HG02943 (cell line): ENCODE results near the gene CROCC2.

Experiments used
- ATAC-seq: cut with Tn5 transposase; IDR thresholded peaks from one replicate; pipeline ENCODE4 v1.9.1; 2021; ENCODE audit warnings: mild to moderate bottlenecking, low read depth, moderate library complexity; ENCODE audit not compliant: unreplicated experiment

Gene CROCC2

DNA sequence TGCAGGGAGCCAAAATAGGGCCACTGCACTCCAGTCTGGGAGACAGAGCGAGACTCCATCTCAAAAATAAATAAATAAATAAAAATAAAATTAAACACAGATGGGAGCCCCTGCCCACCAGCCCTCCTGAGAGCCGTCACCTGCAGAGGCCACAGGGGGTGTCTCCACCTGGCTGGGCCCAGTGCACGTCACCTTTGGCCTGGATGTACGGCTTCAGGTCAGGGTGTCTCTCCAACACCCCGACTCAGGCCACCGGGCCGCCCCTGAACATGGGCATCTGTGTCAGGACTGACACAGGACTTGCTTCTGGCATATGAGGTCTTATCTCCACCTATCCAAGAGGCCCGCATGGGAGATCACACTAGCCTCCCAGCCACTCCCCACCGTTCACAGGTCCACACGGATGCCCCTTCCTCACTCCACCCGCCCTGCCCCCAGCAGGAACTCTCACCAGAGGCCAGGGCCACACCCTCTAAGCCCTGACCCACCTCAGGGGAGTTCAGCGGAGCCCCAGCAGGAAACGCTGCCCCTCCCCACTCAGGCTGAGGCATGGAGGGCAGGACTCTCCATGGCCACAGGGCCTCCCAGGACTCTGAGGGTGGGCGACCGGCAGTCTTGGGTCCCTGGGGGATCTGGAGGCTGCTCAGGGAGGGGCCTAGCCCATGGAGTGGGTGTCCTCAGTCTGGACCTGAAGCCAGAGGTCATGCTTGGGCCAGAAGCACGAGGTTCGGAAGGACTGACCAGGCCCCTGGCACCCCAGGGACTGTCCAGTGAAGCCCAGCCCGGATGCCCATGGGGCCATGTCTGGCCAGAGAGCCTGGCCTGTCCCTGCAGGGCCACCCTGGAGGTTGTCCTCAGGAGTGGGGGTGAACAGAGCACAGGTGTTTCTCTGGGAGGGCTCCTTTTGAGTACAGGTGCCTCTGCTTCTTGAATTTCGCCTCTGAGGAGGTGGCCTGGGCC lies 1.6 kb upstream of the CROCC2 start:
- ATAC-seq: no peak

DNA sequence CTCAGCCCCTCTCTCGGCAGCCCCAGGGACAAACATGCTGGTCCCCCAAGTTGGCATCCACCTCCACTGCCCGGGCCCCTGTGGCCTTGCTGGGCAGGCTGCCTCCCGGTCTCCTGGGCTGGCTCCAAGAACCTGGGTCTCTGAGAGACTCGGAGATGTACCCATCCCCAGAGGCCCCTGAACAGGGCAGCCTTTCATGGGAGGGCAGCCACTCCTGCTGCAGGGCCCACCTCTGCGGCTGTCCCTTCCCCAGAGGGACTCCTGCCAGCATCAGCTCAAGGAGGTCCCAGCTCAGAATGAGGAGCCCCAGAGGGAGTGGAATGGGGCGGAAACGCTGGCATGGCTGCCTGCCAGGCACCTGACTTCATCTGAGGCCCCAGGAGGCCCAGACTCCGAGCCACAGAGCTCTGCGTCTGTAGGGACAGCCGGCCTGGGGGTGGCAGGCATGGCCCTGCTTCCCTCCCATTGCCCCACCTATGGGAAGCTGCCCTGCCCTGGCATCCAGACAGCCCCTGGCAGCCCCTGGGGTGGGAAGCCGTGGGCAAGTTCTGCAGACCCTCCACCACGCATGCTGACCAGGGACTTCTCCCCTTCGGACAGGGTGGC lies 857 bp upstream of the CROCC2 start:
- no peak for ATAC-seq

DNA sequence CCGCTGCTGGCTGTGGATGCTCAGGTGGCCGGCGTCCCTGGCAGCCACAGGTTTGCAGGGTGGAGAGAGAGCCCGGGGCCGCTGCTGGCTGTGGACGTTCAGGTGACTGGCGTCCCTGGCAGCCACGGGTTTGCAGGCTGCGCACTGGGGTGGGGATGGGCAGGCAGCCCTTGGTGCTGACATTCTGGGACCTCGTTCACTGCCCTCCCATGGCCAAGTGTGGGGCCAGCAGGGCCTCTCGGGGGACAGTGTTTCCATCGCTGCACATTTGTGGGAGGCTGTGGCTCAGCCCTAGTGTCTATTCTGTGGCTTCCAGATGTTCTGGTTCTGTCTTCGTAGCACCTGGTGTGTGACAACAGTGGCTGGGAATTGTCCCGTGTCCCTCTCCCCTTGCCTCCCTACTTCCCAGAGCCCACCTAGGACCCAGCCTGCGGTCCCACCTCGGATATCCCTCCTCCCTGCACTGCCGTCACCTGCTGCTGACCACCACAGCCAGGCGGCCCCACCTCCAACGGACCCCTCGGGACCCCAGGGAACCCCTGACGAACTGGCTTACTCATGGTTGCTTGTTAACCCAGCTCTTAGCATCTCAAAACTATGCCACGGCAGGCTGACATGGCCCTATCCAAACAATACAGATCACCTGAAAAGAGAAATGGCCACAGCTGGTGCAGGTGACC lies 915 bp downstream of the CROCC2 start:
- no peak for ATAC-seq

DNA sequence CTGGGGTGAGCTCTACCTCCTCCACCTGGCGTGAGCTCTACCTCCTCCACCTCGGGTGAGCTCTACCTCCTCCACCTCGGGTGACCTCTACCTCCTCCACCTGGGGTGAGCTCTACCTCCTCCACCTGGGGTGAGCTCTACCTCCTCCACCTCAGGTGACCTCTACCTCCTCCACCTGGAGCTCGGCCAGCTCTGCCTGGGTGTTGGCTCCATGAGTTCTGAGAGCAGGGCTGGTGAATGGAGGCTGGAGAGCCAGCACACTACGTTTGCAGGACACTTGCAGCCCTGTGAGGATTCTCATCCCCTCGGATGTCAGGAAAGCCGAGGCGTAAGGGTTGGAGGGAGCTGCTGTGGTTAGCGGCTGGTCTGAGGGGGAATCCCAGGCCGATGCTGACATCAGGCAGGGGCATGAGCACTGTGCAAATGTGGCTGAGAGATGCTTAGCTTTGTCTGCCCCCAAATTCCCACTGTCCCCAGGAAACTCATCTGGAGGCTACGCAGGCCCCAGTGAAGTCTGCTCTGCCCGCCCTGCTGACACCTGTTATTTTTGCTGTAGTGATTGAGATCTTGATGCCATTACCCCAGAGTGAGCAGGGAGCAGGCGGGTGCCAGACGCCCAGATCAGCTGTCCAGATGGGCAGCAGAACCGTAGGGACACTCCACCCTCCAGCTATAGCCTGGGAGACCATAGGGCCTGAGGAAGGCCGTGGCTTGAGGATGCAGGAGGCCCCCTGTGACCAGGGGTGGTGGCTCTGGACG lies 3.3 kb downstream of the CROCC2 start:
- no peak for ATAC-seq

DNA sequence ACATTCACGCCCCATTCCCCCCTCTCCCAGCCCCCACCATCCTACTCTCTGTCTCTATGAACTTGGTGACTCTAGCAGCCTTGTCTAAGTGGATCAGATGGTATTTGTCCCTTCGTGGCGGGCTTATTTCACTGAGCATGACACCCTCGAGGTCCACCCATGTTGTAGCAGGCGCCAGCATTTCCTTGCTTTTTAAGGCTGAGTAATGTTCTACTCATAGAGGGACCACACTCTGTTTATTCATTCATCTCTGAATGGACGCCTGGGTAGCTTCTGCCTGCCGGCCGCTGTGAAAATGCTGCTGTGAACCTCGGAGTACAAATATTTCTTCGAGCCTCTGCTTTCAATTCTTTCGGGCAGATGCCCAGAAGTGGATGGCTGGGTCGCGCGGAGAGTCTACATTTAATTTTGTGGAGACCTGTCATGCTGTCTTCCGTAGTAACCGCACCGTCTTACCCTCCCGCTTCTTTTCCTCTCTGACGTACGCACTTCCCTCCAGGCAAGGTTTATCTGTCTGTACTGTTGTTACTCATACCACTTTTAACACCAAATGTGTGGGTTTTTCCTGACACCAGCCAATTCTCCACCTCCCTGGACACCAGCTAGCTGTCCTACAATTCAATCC lies 5.6 kb downstream of the CROCC2 start:
- no peak for ATAC-seq

DNA sequence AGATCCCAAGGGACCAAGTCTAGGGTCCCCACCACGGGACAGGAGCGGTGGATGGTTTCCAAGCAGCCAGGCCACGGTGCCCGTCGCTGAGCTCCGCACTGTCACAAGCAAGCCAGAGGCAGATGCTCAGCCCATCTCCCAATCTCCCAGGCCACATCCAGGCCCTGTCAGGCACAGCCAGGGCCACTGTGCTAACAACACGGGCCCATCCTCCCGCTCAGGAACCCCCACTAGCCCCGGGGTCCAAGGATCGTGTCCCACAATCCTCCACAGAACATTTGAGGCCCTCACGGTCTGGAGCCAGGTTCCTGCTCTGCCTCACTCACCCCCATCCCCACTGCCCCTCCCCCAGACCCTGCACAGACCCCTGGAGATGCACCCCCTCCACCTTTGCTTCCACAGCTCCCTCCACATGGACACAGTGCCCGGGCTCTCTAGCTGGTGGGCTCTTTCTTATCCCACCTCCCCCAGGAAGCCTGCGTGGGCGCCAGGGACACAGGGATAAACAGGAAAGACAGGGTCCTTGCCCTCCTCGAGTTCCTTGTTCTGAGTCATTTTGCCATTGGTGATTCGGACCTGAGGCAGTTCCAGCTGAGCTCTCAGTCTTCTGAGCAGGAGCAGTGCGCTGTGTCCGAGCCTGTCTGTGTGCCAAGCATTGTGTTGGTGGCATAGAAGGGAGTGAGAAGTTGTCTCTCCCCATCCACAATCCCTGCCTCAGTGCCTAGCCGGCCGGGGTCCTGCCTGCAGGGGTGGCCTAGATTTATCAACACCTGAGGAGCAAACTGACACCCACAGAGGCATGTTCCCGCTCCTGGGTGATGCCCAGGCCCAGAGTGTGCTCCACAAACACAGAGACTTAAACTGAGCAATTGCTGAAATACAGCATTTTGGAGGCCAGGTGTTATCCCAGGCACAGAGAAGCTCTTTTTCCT lies 7.0 kb downstream of the CROCC2 start:
- no peak for ATAC-seq

DNA sequence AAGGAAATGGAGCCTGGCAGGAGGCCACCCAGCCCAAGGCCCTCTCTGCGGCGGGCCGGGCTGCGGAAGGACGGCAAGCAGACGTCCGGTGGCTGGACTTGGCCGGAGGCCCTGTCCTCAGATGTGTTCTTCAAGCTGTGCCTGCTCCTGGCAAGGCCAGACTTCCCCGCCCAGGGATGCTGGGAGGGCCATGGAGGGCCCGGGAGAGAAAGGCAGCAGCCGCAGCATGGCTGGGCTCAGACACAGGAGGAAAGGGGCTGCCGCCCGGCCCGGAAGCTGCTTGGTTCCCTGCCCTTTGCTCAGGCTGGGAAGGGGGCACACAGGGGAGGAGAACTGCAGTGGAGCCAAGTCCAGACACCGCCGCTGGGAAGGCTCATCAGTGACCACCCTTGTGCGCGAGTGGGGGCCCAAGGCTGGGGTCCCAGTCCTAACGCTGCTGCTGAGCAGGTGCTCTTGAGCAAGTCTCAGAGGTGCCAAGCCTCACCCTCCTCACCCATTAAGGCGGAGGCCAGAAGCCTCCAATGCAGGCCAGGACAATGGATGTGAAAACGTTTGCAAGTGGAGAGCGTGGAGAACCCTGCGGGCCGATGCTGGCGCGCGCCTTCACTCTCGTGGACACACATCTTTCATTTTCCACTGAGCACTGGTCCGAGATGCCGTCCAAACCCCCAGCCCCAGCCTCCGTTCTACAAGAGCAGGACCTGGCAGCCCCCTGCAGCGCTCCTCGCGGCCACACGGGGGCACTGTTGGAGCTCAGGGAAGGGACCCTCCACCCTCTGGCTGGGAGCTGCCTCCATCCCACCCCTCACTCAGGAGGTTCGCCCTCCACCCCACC lies 7.9 kb downstream of the CROCC2 start:
- ATAC-seq: no peak

DNA sequence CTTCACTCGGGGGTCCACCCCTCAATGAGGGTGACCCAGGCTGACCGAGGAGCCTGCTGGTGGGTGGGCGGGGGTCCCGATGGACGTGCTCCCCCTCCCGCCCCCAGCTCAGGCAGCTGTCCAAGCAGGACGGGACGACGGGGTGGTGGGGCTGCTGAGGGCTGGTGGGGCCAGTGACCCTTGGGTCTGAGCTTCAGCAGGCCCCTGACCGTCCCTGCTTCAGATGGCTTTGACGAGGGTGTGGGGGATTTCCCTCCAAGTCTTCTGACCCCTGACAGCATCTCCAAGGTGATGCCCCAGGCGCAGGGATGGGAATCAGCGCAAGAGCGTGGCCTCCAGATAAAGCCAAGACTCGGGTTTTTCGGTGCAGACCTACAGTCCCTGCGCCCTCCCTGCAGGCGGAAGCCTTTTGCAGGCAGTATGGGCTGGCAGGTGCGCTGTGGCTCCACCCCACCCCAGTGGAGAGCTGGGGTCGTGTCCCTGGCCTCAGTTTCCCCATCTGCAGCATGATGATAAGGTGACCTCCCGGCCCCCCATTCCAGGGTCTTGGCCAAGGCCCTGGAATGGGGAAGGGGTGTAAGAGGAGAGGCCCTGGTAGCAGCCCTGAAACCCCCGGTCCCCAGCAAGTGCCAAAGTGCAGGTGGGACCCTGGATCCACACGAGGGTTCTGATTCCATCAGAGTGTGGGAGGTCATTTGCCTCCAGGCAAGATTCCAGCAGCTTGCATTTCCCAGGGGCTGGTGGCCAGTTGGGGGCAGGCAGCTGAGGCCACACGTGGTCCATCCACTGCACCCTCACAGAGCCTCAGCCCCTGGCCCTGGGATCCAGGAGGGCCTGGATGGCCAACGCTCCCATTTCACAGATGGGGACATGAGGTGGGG lies 8.7 kb downstream of the CROCC2 start:
- ATAC-seq: no peak

DNA sequence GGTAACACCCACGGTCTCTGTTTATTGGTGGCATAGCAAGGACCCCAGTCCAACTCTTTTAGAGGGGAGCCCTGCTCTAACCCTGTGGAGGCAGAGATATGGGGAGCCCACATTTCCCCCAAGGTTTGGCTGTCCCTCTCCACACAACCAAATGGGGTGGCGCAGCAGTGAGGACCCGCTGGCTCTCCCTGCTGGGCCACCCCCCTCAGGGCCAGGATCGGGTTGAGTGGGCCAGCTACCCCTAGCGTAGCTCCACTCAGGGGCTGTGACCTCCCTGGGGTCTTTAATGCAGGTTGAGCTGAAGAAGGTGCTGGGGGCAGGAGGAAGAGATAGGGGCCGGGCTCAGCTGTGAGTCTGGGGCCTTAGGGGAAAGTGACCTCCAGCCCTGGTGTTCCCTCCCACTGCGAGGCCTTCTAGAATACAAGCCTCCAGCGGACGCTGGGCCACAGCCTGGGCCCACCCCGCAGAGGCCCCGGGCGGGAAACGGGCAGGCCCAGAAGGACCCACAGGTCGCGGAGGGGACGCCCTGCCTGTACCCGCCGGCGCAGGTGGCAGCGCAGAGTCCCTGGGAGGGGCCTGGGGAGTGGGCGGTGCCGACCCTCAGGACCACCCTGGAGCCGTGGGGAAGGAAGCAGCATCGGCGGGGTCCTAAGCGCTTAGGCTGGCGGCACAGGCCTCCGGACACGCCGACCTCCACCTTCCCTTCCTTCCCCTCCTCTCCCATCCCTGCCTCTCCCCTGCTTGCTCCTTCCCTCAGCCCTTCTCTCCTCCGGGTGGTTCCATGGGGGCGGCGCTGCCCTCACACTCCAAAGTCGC lies 9.6 kb downstream of the CROCC2 start:
- ATAC-seq: no peak

DNA sequence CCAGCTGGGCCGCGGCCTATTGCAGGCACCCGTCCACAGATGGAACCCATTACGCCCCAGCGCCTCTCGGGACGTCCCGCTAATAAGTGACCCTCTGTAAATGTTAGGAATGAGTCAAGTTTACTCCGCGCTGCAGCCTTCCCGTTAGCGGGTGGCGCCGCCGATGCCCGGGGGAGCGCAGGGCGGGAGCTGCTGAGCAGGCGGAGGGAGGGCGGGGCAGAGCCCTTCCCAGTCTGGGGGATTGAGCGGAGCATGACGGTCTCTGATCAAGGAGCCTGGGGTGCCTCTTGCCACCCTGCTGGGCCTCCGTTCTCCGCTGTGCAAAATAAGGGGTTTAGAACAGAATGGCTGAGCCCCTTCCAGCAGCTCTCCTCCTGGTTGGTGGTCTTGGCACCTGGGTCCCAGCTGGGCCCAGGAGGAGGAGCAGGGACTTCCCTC lies 10.5 kb downstream of the CROCC2 start:
- ATAC-seq: no peak

DNA sequence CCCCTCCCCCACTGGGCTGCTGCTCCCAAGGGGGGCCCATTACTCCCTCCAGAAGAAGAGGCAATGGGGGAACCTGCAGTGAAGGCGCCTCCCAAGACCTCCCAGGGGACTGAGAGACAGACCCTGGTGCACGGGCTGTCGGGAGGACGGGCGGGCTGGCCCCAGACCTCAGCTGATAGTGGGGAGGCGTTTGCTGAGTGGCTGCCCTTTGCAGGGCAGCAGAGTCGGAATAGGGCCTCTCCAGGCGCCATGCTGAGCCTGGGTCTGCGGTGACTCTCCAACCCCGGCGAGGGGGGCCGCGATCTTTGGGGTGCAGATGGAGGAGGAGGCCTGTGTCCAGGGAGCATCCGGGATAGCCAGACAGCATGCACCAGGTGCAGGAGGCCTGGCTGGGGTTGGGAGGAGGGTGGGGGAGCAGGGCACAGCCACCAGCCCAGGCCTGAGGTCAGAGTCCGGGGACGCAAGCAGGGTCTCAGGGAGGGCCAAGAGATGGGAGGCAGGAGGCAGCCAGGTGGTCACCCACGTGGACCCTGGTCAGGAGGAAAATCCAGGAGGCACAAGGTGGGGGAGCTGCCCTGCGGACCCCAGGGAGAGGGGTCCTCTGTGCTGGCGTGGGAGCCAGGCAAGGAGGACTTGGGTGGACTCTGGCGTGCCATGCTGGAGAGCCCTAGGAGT lies 11.0 kb downstream of the CROCC2 start:
- no peak for ATAC-seq

DNA sequence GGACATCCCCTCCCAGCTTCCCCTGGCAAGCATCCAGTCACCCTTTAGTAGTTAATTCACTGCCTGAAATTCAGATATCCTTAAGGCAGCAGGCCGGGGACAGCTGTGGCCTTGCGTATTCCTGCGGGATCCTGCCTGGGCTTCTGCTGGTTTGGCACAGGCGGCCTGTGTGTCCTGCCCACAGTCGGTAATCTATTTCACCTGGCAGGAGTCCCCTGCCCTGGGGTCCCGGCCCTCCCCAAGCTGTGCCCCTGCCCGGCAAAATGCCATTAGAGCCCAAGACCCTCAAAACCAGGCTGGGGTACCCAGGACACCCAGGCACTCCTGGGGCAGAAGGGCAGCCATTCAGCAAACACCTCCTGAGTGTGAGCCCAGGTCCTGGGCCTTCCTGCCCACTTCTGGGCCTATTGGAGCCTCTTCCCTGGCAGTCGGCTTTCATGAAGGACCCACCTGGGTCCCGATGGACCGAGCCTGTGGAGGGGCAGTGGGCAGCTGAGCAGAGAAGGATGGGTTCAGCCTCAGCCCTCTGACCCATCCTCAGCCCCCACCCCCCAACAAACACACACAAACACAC lies 11.6 kb downstream of the CROCC2 start:
- ATAC-seq: no peak

DNA sequence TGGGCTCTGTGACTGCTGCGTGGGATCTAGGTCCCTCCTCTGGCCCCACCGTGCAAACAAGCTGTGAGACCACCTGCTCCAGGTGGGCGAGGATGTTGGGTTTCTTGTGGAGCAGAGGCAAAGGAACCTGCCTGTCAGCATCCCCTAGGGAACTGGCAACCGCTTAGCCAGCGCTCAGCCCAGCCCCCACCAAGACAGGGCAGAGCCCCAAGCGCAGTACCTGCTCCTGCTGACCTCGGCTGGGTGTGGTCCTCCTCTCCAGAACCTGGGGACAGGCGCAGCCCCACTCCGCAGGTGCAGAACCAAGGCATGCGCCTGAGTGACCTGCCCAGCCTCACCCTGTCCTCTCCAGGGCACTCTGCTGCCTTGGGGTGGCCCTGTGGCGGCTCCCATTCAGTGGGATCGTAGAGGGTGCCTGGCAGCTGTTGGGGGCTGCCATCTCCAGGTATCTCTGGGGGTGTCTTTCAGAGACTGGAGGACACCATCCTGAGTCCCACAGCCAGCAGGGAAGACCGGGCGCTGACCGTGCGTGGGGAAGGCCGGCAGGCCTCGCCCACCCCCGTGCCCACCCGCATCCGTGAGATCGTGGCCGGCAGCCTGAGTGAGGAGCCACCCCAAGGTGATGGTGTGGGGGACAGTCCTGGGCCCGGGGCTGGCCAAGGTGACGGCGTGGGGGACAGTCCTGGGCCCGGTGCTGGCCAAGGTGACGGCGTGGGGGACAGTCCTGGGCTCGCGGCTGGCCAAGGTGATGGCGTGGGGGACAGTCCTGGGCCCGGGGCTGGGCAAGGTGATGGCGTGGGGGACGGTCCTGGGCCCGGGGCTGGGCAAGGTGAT lies 12.3 kb downstream of the CROCC2 start:
- no peak for ATAC-seq

DNA sequence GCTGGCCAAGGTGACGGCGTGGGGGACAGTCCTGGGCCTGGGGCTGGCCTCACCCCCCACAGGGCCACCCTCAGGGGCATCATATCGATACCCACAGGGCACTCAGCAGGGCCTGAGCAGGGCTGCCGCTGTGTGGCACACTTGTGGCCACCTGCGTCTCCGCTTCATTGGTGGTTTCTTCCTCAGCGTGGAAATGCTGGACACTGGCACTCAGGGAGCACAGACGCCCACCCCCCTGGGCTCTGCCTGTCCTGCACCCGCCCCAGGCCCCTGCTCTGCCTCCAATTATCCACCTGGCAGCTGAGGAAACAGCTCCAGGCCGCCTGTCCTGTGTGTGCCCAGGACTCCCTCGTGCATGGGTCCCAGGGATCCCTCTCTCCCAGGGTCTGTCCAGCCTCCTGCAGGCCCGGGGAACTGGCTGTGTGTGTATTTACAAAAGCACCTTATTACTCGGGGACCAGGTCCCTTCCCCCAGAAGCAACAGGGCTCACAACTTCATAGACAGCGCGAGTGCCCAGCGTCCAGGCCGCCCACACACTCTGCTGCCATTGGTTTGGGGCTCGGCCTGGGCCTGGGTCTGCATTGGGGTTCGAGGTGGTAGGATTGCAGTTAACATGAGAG lies 13.1 kb downstream of the CROCC2 start:
- no peak for ATAC-seq
